HG03039 (cell line): Measurements from ENCODE around the gene RNF43.
"Not testable (repeated sequence)": the region's sequence is repeated elsewhere in the genome, so short reads cannot be mapped to it uniquely, and the experiment has no call there.

Source experiments
- ATAC-seq: cut with Tn5 transposase; IDR thresholded peaks from one replicate; pipeline ENCODE4 v1.9.1; 2021; ENCODE audit warnings: mild to moderate bottlenecking, moderate library complexity; ENCODE audit not compliant: unreplicated experiment

The RNF43 gene

DNA sequence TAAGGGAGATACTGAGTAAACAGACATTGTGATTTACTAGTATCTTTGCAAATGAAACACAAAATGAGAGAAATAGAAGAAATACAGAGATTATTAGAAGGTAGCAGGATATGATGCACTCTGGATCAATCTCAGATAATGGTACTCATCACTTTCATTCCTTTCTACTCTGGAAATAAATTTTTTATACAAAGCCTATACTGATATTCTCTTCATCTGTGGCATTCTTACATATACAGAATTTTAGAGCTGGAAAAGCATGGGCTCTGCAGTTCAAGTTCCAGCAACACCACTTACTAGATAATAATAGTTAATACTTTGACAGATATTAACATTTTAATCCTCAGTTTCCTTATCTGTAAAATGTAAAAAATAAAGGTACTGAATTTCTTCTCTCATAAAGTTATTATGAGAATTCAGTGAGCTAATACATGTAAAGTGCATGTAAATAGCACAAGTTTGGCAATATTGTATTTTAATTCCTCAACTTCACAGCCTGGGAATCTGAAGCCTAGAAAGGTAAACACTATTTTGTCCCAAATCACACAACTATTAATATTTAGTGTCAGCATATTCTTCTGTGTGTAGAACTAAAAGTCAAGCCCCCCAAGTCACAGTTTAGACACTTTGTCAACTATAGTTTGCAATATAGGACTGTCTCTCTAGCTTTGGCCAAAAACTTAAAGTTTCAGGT is 6.5 kb downstream of the RNF43 start:
- ATAC-seq = no peak

- ATAC-seq = no peak
Observed at GRCh38 chr17:58409432-58409831, 7.9 kb downstream of the RNF43 start.

GRCh38 chr17:58403311-58403710 is 14.0 kb downstream of the RNF43 start:
- no peak for ATAC-seq

DNA sequence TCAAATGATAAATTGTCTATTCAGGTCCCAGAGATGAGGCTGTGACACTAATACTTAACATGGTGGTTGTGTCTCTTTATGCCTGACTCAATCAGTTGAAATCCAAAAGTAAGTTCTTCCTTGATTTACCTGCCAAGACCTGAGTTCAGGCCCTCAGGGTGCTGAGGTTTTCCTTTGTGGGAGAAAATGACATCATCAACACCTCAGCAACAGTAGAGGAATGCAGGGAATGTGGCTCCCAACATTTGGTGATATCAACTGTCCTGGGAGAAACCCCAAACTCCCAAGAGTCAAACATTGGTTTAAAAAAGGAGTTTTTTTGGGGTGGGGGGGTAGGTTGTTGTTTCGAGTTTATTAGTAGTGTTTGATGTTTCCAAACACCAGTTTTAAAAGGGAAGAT is 14.7 kb downstream of the RNF43 start:
- ATAC-seq = no peak

DNA sequence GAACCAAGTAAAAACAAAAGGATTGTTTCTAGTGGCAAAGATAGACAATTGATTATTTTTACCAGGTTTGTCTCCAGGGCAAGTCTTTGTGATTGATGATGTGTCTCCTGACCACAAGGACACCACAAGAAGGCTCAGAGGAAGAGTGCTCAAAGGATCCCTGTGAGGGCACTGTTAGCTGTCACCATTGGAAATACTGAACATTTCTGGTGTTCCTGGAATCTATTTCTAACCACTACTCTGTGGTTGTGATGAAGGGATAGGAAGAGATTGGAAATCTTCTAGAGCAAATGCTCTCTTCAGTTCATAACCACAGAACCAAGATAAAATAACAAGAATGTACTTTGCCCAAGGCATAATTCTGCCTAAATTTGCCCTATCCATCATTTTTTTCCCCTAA is 15.3 kb downstream of the RNF43 start:
- no peak for ATAC-seq

GRCh38 chr17:58401287-58401686 is 16.0 kb downstream of the RNF43 start:
- no peak for ATAC-seq

DNA sequence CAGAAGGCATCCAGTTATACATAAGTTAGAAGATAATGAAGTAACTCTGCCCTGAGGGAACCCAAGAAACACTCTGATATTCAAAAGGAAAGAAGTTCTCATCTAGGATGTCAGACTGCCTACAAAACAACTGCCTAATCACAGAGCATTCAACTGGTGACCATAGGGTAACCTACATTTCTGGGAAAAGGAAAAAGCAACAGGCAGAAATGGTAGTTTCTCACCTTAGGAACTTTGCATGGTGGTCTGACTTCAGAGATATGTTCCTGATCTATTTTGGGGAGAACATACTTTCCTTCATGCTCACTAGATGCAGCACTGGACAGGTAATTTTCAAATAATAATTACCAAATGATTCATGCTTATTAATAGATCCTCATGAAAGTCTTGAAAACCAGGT is 16.5 kb downstream of the RNF43 start:
- ATAC-seq = no peak

GRCh38 chr17:58399974-58400373 is 17.4 kb downstream of the RNF43 start:
- no peak for ATAC-seq

DNA sequence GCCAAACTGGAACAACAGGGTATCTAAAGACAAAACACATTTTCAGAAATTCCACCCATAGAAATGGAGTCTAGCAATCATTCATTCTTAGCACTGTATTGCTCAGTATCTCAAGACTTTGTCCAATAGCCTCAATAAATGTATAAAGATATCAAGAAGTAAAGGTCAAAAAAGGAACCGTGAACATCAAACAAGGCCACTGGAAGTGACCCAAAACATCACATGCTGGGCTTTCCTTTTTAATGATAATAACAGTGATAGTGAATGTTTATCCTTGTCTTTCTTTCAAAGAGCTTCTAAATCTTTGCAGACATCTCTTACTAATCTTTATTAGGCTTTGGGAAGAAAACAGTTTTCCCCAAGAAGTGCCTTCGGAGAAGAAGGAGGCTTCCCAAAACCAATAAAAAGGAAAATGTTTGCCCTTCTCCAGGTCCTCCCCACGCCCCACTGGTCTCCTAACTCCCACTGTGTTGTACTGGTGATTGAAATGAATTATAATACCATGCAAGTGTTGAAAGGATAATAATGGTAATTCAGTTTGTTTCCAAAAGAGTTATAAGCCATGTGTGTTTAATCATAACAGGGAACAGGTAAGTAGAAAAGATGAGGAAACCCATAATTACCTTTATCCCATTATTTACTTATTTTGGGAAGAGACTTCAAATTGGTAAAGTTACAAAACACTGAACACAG is 18.6 kb downstream of the RNF43 start:
- no peak for ATAC-seq

DNA sequence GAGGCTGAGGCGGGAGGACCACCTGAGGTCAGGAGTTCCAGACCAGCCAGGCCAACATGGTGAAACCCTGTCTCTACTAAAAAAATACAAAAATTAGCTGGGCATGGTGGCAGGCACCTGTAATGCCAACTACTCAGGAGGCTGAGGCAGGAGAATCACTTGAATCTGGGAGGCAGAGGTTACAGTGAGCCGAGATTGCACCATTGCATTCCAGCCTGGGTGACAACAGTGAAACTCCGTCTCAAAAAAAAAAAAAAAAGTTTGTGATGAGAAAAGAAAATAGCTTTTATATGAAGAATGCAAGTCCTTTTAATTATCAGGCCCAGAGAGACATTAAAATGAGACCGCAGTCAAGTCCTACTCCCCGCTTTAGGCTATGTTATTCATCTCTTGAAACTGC is 19.9 kb downstream of the RNF43 start:
- not testable (repeated sequence) for ATAC-seq

- ATAC-seq = no peak
Observed at GRCh38 chr17:58396173-58396572, 21.2 kb downstream of the RNF43 start.

DNA sequence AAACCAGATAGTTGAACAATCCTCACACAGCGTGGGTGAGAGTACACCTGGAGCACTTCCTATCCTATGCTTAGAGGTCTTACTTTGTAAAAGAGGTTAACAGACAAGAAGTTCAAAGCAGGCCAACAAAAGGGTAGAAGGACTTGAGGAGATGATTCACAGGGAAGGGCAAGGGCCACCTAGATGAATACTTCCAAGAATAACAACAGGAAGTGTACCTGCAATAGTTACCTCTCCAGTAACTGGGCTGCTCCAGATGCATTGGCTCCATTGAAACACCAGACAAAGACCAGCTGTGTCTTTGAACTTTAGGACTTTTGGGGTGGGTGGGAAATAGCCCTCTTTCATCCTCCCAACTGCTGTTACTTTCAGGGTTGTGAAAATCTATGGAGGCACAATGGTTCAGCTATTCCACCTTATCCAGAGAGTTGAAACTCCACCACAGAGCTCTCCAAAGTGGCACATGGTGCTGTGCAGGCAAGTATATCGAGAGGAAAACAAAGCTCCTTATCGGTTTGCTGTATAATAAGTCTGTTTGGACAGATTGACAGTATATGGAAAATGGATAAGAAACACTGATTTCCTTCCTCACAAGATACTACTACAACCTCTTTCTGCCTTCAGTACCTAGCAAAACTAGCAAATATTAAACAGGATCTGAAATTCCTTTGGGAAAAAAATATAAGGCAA is 22.7 kb downstream of the RNF43 start:
- ATAC-seq = no peak

DNA sequence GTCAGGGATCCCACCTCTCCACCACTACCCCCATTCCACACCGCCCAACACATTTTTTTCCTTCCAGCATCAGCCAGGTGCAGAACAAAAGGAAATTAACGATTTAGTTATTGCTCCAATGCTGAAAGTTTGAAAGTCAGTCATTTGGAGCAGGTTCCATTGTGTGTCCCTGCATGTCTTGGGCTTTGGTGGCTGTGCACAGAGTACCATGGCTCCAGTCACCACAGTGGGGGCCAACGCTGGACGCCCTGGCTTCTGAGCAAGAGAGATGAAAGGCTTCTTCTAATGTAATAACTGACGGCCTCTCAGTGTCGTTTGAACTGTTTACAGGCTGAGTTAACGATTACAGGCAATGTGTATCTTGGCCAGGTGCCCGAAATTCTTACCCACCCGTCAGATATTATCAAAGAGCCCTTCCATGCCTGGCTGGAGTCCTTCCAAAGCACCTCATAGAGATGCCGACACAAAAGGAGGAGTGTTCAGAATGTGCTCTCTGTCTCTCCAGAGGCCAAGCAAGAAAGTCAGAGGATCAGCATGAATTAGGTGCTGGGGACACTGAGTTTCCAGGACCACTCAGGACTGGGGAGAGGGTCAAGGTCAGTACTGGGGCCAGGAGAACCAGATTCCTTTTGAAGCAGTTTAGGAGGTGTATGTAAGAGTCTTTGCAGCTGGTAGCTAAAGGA is 25.9 kb downstream of the RNF43 start:
- ATAC-seq = no peak

DNA sequence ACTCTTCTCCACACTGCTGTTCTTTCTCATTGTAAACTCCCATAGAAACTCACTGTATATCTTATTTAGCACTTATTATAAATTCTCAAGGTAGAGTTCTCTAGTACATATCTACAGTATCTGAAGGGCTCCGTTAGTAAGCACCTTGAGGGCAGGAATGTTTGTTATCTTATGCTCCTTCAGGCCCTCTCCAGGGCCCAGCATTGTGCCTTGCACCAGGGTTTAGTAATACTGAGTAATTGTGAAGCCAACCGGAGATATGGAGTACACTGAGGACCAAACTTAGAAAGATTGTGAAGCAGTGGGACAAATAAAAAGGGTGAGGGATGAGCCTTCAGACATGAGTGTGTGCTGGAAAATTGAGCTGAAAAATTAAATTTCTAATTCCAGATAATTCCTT is 26.4 kb downstream of the RNF43 start:
- no peak for ATAC-seq

DNA sequence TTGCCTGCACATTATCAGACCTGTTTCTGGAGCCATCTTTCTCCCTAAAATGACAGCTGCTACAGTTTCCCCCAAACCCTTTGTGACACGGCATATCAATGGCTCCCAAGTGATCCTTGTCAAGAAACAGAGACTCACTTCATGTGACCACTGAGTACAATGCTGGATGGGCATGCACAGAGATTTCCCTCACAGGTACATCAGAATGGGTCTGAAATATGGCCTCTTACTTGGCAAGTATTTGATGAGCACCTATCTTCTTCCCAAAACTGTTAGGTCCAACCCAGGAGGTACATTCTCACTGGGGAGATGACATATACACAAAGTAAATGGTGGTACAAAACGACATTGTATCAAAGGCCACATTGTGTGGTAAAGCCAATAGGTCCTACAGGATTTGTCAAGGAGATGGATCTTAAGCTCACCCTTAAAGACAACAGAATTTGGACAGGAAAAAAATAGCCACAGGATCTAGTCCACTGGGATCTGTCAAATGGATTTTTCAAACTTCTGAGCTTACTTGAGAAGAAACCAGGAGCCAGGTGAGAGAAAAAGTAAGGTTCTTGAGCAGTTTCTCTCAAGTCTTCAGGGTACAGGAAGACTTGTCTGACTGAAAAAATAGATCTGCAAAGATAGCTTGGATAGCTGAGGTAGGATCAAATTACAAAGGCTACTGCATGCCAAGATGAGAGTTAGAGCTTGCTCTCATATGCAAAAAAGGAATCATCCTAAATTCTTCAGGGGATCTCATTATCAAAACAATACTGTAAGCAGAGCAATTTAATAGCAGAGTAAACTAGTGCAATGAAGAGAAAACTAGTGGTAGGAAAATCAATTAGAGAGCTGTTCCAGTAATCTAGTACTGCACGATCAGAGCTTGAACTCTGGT is 28.8 kb downstream of the RNF43 start:
- no peak for ATAC-seq

DNA sequence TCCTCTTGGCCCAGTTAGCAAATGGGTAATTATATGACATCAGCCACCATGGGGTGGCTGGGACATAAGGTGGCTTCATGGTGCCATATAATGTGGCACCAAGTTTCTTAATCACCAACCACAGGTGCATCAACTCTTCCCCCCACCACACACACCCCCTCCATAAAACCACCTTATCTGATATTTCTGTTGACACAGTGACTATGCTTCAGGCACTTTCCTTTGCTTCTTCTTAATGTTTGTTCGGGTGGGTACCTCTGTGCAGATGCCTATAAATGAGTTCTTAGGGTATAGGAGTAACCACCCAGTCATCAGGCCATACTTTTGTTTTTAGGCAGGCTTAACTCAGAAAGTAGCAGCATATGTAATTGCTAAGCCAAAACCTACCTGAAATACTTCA is 29.5 kb downstream of the RNF43 start:
- ATAC-seq = no peak

DNA sequence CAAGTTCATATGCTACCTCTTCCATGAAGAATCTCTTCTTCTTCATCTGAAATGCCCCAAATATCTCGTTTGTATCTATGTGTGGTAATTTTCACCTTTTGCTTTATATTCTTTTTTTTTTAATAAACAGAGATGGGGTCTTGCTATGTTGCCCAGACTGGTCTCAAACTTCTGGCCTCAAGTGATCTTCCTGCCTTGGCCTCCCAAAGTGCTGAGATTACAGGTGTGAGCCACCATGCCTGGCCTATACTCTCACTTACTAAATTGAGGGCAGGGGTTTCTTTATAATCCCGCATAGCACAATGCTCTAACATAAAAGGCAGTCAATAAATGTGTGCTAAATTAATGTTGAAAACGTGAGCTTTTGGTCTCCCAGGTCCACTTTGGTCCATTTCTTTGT is 30.6 kb downstream of the RNF43 start:
- no peak for ATAC-seq

DNA sequence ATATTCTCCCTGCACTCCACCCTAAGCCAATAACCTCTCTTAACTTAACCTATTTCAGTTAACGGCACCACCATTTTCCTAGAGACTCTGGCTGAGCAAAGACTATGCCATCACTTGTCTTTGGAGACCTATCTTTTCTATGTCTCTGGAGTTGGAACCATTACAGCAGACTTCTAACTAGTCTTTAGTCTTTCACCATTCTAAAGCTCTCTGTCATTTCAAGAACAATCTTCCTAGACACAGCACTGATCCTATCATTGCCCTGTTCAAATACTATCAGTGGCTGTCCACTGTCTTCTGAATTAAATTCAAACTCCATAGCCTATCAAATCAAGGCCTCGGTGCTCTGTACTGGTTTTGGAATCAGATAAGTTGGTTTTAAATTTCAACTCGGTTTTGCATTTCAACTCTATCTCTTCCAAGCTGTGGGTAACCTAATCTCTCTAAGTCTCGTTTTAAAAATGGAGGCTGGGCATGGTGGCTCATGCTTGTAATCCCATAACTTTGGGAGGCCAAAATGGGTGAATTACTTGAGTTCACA is 31.9 kb downstream of the RNF43 start:
- no peak for ATAC-seq

GRCh38 chr17:58384897-58385296 is 32.4 kb downstream of the RNF43 start:
- ATAC-seq = no peak

DNA sequence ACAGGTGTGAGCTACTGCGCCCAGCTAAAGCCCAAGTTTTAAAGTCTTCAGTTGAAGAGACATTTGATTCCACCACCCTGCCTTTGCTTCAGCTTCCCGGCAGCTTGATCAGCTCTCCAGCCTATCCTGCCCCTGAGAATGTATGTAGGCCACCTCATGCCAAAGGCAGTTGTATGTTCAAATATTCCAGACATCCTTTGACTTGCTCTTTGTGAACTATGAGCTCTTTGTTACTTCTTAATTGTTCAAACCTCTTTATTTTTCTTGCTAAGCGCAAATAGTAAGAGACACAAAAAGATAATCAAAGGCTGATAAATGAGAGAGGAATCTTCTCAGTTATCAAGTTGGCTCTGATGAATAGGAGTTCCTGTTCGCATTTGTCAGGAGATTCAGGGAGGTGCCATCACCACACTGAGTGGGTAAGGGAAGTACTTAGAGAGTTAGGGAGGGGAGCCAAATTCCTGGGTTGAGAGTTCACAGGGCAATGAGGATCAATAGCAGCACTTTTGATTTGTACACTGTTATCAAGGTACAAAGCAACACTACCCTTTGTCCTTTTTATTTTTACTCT is 33.4 kb downstream of the RNF43 start:
- ATAC-seq = no peak
